HCT116 (cell line): Measurements from ENCODE around the gene LRRFIP1.

Source experiments
- CTCF ChIP-seq, 3 experiments: fragments of 200-600 bp in 1 of 3; sonication (generic) in 1 of 3; IDR thresholded peaks in 2 of 3; conservative IDR thresholded peaks in 1 of 3; 2 replicates each; pipeline ENCODE4 v1.5.1; 2012 to 2017; ENCODE audit warnings: low read depth in 2 of 3, low read length in 2 of 3, antibody characterized with exemption in 1 of 3, borderline replicate concordance in 1 of 3, control low read depth in 1 of 3, mild to moderate bottlenecking in 1 of 3, mixed read lengths in 1 of 3, mixed run types in 1 of 3, moderate library complexity in 1 of 3; ENCODE audit not compliant: insufficient read depth in 1 of 3
- EGR1 ChIP-seq: IDR thresholded peaks from 2 replicates; pipeline ENCODE4 v1.6.1; 2012; ENCODE audit warnings: low read depth
- ELF1 ChIP-seq: IDR thresholded peaks from 2 replicates; pipeline ENCODE4 v1.6.1; 2012; ENCODE audit warnings: low read depth, borderline replicate concordance
- EZH2 ChIP-seq: fragments of 200-600 bp; sonication (generic); IDR thresholded peaks from 2 replicates; pipeline ENCODE4 v1.6.1; 2017; ENCODE audit warnings: antibody characterized with exemption, mixed run types
- EZH2phosphoT487 ChIP-seq: fragments of 200-600 bp; IDR thresholded peaks from 2 replicates; pipeline ENCODE4 v1.6.1; 2018; ENCODE audit warnings: antibody characterized with exemption, borderline replicate concordance
- POLR2A ChIP-seq: IDR thresholded peaks from 2 replicates; pipeline ENCODE4 v1.7.0; 2011; ENCODE audit warnings: borderline replicate concordance; ENCODE audit not compliant: insufficient read depth, insufficient read length; ENCODE audit errors: extremely low read depth
- POLR2AphosphoS5 ChIP-seq: IDR thresholded peaks from 2 replicates; pipeline ENCODE4 v1.6.1; 2011; ENCODE audit warnings: mild to moderate bottlenecking, low read depth, low read length, moderate library complexity
- REST ChIP-seq: IDR thresholded peaks from 2 replicates; pipeline ENCODE4 v1.6.1; 2012; ENCODE audit warnings: low read depth
- YY1 ChIP-seq: IDR thresholded peaks from 2 replicates; pipeline ENCODE4 v1.6.1; 2011; ENCODE audit warnings: low read length, low read depth, moderate library complexity, mild to moderate bottlenecking; ENCODE audit not compliant: insufficient replicate concordance; ENCODE audit errors: extremely low read depth

GRCh38 chr2:237716011-237716410, 88.6 kb downstream of the LRRFIP1 start:
- TF ChIP-seq CTCF (IDR thresholded peaks at IDR 0.05 in 2 of 3, conservative IDR thresholded peaks at IDR 0.05 in 1 of 3; ENCODE audit: borderline replicate concordance in 1 of 3, insufficient read depth in 1 of 3, low read depth in 2 of 3, low read length in 2 of 3) (no peak), EZH2phosphoT487 (no peak), POLR2AphosphoS5 (no peak), REST (no peak), YY1 (no peak), EZH2 (no peak), EGR1 (no peak), POLR2A (no peak), ELF1 (no peak)
